HG02852 (cell line): ENCODE data around the gene HNRNPM.

Source experiments
- ATAC-seq: cut with Tn5 transposase; IDR thresholded peaks from one replicate; pipeline ENCODE4 v1.9.1; 2021; ENCODE audit warnings: mild to moderate bottlenecking, moderate library complexity; ENCODE audit not compliant: unreplicated experiment

HNRNPM gene

DNA sequence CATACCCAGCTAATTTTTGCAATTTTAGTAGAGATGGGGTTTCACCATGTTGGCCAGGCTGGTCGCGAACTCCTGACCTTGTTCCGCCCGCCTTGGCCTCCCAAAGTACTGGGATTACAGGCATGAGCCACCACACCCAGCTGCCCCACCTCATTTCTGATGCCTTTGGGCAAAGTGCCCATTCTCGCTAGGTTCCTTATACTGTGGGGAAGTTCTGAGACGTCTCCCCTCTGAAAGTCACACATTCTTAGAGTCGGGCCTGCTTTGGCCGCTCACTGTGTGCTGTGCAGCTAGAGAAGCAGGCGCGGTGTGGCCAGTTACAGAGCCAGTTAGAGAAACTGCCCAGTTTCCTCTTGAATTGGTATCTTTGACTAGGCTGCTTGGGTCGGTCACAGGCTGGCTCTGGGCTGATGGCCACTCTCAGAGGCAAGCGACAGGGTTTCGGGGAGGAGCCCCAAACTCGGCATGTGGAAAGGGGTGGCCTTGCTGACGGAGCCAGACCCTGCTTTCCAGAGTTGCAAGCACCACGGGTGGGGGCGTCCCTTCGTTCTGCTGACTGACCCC is 39.6 kb downstream of the HNRNPM start:
- no peak for ATAC-seq

DNA sequence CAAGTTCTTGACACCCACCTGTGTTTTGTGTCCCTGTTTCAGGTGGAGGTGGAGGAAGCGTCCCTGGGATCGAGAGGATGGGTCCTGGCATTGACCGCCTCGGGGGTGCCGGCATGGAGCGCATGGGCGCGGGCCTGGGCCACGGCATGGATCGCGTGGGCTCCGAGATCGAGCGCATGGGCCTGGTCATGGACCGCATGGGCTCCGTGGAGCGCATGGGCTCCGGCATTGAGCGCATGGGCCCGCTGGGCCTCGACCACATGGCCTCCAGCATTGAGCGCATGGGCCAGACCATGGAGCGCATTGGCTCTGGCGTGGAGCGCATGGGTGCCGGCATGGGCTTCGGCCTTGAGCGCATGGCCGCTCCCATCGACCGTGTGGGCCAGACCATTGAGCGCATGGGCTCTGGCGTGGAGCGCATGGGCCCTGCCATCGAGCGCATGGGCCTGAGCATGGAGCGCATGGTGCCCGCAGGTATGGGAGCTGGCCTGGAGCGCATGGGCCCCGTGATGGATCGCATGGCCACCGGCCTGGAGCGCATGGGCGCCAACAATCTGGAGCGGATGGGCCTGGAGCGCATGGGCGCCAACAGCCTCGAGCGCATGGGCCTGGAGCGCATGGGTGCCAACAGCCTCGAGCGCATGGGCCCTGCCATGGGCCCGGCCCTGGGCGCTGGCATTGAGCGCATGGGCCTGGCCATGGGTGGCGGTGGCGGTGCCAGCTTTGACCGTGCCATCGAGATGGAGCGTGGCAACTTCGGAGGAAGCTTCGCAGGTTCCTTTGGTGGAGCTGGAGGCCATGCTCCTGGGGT is 41.0 kb downstream of the HNRNPM start:
- ATAC-seq = no peak

DNA sequence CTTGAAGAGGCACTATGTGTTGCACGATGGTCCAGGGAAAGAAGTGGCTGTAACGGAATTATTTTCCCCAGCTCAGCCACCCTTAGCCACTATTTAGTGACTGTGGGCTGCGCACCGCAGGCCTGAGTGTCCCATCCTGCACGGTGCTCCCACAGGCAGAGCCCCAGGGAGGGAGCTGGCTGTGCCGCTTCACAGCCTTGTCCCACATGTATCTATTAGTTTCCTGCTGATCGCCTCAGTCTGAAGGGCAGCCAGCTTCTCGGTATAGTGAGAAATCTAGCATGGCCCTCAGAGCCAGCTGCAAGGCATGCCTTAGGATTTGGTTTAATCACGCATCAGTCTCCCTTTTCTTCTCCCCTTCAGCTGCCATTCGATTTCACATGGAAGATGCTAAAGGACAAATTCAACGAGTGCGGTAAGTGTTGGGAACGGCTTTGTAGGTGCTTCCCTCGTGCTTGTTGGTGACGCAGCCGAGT is 41.9 kb downstream of the HNRNPM start:
- ATAC-seq = no peak

DNA sequence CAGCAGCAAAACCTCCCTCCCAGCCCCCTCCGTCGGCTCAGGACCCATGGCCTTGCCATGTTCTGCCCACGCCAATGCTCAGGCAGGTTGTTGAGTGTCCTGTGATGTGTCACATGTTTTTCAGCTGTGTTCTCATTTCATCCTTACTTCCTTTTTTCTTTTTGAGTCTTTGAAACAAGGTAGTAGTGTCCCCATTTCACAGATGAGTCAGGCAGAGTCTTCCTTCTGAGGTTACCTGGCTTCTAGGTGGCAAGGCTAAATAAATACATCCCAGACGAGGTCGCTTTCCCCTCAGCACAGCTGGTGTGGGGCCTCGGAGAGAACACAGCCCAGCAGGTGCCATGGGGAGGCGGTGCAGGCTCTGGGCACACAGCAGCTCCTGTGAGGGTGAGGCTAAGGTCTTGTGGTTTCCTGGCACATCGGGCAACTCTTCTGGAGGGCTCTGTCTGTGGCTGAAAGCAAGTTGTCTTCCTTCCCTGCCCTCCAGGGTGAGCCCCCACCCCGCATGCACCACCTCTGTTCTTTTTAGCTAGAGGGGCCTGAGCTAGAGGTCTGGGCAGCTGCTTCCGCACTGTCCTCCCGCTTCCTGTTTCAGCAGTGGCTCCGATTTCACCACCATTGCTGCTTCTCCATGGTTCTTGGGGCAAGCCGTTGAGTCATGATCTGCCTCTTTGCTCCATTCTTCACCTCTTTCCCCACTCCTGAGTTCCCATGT is 42.5 kb downstream of the HNRNPM start:
- peak; percentile 51 for ATAC-seq

DNA sequence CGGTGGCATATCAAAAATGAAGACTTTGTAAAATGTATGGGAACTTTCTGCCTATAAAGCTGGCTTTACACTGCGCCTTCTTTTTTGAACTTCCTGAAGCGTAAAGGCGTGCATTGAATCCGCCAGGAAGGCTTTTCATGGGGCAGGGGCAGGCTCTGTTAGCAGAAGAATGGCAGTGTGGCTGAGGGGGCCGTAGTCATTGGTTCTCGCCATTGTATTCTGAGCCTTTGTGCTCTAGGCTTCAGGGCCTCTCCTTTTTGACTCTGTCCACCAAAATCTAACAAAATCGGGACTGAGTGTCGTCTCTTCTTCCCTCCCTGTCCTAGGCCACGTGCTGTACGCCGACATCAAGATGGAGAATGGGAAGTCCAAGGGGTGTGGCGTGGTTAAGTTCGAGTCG is 43.6 kb downstream of the HNRNPM start:
- no peak for ATAC-seq

DNA sequence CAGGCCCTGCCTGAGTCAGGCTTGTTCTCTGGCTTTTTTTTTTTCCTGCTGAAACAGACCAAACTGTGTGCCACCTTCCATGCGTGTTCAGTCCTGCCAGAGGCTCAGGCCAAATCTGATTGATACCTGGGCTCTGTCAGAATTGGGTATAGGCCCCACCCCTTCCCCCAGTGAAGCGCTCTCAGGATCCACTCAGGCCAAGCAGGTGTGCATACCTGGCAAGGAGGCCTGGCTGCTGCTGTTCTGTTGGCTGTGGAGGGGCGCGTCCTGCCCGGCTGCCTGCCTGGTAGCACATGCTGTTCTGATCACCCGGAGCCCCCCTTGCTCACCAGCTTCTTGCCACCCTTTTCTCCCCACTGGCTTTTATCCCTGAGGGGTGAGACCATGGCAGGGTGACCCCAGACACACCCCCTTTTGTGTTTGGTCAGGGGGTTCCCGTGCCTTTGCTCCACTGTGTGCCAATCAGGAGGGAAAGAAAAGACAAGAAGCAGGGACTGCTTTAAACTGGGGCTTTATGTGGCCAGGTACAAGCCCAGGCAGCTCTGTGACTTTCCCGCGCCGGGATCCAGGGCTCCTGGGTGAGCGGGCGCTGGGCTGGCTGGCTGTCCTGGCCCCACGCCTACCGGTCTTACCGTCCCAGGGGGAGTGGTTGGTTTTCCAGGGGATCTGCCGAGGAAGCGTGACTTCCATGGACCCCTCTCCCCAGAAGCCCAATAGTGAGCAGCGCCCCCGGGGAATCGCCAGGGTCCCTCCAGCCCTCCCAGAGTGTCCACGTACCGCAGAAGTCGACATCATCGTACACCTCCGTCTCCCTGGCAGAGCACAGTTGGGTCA is 45.0 kb downstream of the HNRNPM start:
- no peak for ATAC-seq

DNA sequence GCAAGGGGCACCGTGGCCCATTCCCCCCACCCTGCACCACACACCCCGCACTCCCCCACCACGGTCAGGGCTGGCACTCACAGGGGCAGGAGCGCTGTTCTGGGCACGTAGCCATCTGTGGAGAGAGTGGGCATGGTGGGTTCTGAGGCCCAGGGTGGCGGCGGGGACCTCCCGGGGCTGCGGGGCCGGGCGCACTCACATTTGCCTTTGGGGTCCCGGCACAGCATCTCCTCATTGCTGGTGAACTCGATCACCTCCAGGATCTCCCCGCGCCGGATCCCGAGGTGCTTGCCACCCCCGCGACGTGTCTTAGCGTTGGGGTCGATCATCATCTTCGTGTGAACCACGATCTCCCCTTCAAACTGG is 45.6 kb downstream of the HNRNPM start:
- ATAC-seq = no peak

- ATAC-seq = no peak
Observed at GRCh38 chr19:8490873-8491272, 46.1 kb downstream of the HNRNPM start.

GRCh38 chr19:8491574-8491973 is 46.8 kb downstream of the HNRNPM start:
- no peak for ATAC-seq

GRCh38 chr19:8494158-8494557 is 49.4 kb downstream of the HNRNPM start:
- ATAC-seq = no peak

GRCh38 chr19:8498295-8498694 is 53.5 kb downstream of the HNRNPM start:
- ATAC-seq = no peak

GRCh38 chr19:8499048-8499833 is 54.5 kb downstream of the HNRNPM start:
- ATAC-seq = no peak

DNA sequence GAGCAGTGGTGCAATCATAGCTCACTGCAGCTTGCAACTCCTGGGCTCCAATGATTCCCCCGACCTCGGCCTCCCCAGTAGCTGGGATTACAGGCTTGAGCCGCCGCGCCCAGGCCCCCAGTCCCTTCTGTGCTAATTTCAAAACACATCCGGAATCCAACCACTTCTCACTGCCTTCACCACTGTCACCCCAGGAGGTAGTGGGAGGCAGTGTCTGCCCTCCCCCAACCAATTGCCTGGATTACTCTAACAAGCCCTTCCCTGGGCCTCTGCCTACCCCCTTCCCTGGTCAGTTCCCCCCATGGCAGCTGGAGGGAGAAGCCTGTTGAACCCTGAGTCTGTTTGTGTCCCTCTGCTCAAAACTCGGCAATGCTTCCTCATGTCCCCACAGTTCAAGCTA is 55.4 kb downstream of the HNRNPM start:
- no peak for ATAC-seq

- ATAC-seq = no peak
Observed at GRCh38 chr19:8501516-8501915, 56.7 kb downstream of the HNRNPM start.

- ATAC-seq = no peak
Observed at GRCh38 chr19:8501981-8502380, 57.2 kb downstream of the HNRNPM start.

DNA sequence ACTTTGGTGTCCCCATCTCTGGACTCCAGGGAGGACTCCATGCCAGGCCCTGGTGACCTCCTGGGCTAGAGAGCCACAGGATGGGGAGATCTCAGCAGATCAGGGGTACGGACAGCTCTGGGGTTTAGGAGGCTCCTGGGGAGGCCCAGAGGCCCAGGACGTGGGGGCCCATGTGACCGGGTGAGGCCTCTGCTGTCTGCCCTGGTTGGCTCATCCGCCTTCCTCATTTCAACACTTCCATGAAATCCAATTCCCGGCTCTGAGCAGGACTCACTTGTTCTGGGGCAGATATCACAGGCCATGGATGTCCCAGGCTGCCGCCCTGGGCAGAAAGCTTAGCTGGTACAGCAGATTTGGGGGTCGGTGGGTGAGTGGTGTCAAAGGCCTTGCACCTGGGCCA is 58.7 kb downstream of the HNRNPM start:
- ATAC-seq = no peak

DNA sequence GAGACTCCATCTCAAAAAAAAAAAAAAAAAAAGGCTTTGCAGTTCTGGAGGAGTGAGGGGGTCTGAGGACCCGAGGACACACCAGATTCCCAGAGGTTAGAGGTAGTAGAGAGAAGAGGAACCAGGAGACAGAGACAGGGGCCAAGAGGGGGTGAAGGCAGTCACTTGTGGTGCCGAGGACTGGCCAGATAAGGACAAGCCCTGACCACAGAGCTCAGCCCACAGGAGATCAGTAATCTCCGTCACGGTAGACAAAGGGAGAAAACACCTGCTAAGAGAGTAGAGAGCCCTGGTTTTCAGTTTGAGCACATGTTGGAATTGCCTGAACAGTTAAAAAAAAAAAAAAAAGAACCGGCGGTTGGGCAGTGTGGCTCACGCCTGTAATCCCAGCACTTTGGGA is 59.4 kb downstream of the HNRNPM start:
- ATAC-seq = no peak

GRCh38 chr19:8504919-8505318 is 60.1 kb downstream of the HNRNPM start:
- ATAC-seq = no peak

DNA sequence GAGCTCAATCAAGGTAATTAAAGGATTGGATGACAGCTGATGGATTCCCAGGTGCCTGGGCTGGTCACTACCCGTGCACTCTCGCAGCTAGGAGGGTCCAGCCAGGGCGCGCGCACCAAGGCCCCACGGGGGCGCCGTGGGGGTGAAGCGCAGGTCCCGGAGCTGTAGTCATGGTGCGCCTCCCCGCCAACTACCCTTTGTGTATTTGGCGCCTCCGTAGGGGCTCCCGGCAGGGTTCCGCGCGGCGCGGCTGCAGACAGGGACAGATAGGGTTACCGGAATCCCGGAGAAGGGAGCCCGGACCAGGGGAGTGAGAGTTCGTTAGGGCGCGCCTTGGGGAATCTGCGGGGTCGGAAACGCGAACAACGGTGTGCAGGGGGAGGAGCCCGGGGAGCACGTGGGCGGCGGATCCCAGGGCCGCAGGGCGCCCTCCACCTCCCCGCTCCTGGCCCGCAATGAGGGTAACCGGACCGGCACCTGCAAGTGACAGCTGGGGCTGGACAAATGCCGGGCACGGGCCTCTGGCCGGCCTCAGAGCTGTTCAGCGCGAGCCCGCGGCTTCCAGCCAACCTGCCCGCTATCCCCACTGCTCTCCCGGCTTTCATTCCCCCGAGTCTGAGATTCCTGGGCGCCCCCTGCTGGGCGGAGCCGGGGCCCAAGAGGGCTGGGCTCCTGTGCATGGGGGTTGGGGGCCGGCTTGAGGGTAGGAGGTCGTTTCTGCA is 61.1 kb downstream of the HNRNPM start:
- ATAC-seq = no peak
